Measurements from ENCODE around the gene KCNK6.

DNA sequence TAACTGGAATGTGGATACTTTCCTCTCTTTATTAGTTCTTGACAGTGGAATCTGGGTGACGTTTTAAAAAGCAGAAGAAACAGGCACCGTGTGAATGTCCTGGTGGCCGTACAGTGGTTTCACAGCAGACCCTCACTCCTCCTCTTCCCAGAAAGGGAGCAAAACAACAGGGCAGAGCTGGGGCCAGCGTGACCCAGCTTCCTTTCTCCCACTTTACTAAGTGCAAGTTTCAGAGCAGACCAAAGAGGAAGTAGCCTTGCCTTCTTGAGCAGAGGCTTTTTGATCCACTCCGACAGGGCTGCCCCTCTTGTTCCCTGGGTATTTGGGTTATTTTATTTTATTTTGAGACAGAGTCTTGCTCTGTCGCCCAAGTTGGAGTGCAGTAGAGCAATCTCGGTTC lies 35.2 kb upstream of the KCNK6 start:
- TF ChIP-seq POLR2A (IDR thresholded peaks at IDR 0.05): no peak
- TF ChIP-seq, protein P1, sequence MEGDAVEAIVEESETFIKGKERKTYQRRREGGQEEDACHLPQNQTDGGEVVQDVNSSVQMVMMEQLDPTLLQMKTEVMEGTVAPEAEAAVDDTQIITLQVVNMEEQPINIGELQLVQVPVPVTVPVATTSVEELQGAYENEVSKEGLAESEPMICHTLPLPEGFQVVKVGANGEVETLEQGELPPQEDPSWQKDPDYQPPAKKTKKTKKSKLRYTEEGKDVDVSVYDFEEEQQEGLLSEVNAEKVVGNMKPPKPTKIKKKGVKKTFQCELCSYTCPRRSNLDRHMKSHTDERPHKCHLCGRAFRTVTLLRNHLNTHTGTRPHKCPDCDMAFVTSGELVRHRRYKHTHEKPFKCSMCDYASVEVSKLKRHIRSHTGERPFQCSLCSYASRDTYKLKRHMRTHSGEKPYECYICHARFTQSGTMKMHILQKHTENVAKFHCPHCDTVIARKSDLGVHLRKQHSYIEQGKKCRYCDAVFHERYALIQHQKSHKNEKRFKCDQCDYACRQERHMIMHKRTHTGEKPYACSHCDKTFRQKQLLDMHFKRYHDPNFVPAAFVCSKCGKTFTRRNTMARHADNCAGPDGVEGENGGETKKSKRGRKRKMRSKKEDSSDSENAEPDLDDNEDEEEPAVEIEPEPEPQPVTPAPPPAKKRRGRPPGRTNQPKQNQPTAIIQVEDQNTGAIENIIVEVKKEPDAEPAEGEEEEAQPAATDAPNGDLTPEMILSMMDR (IDR thresholded peaks at IDR 0.05): no peak

Data from lower leg skin (tissue), 3 donors.